Measurements from ENCODE around the gene HMOX1.
"Not testable (repeated sequence)": the region's sequence is repeated elsewhere in the genome, so short reads cannot be mapped to it uniquely, and the experiment has no call there.

The HMOX1 gene

DNA sequence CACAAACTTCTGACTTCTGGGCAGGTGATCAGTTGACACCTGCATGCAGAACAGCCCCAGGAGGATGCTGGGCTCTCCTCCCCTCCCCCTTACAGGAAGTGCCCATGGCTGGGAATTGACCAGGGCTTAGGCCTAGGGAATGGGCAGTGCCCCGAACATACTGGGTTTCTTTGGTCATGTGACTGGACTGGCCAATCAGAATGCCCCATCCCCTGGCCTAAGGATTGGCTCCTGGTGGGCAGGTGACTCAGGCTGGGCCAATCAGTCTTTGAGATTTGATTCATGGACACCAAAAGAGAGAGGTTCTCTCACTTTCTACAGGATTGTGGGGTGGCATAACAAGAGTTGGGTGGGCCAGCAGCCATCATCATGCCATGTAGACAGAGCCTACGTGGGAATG is 56.2 kb downstream of the HMOX1 start:
- DNase-seq: no peak

DNA sequence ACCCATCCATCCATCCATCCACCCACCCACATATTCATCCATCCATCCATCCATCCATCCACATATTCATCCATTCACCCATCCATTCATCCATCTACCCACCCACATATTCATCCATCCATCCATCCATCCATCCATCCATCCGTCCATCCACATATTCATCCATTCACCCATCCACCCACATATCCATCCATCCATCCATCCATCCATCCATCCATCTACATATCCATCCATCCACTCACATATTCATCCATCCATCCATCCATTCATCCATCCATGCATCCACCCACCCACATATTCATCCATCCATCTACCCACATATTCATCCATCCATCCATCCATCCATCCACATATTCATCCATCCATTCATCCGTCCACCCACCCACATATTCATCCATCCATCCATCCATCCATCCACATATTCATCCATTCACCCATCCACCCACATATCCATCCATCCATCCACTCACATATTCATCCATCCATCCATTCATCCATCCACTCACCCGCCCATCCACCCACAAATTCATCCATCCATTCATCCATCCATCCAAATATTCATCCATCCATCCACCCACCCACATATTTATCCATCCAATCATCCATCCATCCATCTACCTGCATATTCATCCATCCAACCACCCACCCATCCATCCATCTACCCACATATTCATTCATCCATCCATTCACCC is 57.9 kb downstream of the HMOX1 start:
- DNase-seq: not testable (repeated sequence)

DNA sequence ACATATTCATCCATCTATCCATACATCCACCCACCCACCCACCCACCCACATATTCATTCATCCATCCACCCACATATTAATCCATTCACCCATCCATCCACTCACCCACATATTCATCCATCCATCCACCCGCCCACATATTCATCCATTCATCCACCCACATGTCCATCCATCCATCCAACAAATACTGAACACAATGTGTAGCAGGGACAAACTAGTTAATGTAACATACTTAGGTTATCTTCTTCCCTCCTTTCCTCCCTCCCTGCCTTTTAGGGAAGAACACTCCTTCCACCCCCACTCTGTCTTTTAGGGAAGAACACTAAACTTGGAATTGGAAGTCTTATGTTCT is 58.4 kb downstream of the HMOX1 start:
- no peak for DNase-seq

GRCh38 chr22:35440129-35440528 is 59.2 kb downstream of the HMOX1 start:
- DNase-seq: no peak

DNA sequence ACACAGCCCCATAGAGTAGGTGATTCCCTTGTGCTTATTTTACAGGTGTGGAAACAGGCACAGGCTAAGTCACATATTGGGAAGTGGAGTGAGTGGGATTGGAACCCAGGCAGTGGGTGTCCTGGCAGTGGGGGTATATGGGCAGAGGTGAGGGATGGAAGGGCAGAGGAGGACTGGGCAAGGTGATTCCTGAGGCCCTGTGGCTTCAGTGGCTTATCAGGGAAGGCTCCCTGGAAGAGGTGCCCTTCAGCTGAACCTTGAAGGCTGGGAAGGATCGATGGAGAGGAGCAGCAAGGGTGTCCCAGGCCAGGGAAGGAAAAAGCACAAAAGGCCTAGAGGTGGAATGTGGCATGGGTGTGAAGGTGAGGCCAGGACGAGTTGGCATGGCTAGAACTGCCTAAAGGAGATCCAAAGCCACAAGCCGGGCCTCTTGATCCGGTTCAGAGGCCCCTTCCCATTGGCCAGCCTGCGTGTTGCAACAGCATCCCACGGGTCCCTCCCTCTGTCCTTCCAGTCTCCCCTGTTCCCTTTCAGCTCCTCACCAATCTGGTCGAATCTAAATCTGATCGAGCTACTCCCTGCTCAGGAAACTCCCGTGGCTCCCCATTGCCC is 60.7 kb downstream of the HMOX1 start:
- no peak for DNase-seq

DNA sequence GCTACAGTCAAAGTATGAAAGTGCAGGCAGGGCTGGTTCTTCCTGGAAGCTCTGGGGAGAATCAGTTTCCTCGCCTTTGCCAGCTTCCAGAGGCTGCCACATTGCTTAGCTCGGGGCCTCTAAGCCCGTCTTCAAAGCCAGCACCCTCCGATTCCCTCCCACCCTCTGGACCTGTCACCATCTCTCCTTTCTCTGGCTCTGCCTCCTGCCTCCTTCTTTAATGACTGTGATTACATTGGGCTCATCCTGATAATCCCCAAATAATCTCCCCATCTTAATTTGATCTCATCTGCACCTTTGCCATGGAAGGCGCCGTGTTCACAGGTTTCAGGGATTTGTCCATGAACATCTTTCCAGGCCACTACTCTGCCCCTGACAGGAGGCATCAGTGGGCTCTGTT is 61.6 kb downstream of the HMOX1 start:
- DNase-seq: no peak

- no peak for DNase-seq
These were observed 62.4 kb downstream of the HMOX1 start for GRCh38 chr22:35443338-35443737.
